Ramos (cell line): Measurements from ENCODE around the gene ERFE.
"Not testable (repeated sequence)": the region's sequence is repeated elsewhere in the genome, so short reads cannot be mapped to it uniquely, and the experiment has no call there.

Experiments
- in situ Hi-C: fragments of 300-500 bp; cut with MboI; formaldehyde crosslinking; loops from one replicate; pipeline ENCODE4 v1.14.3; 2022; ENCODE audit warnings: low sequenced_read_pairs; ENCODE audit not compliant: unreplicated experiment

ERFE gene, protein sequence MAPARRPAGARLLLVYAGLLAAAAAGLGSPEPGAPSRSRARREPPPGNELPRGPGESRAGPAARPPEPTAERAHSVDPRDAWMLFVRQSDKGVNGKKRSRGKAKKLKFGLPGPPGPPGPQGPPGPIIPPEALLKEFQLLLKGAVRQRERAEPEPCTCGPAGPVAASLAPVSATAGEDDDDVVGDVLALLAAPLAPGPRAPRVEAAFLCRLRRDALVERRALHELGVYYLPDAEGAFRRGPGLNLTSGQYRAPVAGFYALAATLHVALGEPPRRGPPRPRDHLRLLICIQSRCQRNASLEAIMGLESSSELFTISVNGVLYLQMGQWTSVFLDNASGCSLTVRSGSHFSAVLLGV

GRCh38 chr2:238158509-238159070, at the start of gene ERFE:
TSS of gene ERFE (plus strand) at chr2:238158970. CDS start at chr2:238159008, 38 bp downstream.
- in situ Hi-C loops, result no loop called here

DNA sequence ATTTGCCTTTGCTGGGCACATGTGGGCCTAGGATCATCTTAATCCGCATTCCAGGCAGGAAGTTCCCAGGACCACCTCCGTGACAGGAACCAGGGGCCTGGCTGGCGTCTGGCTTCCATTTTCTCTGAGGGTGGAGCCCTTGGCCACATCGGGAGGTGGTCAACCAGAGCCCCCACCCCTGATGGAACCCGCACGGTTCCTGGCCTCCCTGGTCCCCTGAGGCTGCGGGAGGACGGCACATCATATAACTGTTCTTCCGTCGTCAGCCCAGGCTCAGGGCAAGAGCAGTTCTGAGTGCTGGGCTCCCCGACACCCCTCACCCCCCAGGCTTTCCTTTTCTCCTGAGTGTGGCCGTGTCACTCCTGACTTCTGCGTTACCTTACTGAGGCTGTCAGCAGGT, 45.2 kb upstream of the ERFE start:
- in situ Hi-C loops, result no loop called here

- in situ Hi-C loops, result no loop called here
Measured at GRCh38 chr2:238114331-238114841, 44.4 kb upstream of the ERFE start.

GRCh38 chr2:238114851-238115660, 43.7 kb upstream of the ERFE start:
- in situ Hi-C loops, result no loop called here

DNA sequence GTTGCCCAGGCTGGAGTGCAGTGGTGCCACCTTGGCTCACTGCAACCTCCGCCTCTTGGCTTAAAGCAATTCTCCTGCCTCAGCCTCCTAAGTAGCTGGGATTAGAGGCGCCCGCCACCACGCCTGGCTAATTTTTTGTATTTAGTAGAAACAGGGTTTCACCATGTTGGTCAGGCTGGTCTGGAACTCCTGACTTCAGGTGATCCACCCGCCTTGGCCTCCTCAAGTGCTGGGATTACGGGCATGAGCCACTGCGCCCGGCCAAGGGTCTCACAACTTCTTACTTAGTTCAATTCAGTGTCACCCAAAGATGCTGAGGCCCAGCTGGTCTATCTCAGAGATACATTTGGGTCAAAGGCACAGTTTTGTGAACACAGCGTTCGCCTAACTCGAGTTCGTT, 43.1 kb upstream of the ERFE start:
- in situ Hi-C loops, result not testable (repeated sequence)

DNA sequence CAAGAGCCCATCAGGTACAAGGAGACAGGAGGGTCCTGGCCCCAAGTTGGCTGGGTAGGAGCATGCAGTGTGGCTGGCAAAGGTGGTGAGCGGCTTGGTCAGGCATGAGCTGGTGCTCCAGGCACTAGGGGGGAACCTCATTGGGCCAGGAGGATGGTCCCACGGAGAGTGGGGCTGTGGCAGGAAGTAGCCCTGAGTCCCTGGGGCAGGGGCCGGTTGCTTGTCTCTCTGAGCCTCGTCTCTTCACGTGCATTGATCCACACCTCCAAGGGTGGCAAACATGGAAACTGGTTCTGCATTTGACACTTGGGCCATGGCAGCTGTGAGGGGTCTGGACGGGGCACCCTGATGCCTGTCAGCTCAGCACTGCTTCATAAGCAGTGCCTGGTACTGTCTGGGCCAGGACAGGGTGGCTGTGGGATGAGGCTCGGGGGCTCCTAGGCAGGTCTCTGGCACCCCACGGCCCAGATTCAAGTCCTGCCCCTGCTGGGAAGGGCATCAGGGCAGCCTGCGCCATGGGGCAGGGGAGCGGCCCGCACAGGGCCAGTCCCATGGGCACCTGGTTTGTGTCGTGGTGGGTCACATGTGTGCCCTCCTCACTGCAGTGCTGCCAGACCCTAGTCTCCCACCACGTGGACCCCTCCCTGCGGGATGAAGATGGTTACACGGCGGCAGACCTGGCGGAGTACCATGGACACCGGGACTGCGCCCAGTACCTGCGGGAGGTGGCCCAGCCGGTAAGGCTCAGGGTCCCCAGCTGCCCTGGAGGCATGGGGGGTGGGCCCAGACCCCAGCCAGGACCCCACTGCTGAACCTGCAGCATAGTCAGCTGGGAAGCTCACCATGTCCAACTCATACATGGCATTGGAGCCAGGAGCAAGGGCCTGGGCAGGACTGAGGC, 42.2 kb upstream of the ERFE start:
- in situ Hi-C loops, result no loop called here

DNA sequence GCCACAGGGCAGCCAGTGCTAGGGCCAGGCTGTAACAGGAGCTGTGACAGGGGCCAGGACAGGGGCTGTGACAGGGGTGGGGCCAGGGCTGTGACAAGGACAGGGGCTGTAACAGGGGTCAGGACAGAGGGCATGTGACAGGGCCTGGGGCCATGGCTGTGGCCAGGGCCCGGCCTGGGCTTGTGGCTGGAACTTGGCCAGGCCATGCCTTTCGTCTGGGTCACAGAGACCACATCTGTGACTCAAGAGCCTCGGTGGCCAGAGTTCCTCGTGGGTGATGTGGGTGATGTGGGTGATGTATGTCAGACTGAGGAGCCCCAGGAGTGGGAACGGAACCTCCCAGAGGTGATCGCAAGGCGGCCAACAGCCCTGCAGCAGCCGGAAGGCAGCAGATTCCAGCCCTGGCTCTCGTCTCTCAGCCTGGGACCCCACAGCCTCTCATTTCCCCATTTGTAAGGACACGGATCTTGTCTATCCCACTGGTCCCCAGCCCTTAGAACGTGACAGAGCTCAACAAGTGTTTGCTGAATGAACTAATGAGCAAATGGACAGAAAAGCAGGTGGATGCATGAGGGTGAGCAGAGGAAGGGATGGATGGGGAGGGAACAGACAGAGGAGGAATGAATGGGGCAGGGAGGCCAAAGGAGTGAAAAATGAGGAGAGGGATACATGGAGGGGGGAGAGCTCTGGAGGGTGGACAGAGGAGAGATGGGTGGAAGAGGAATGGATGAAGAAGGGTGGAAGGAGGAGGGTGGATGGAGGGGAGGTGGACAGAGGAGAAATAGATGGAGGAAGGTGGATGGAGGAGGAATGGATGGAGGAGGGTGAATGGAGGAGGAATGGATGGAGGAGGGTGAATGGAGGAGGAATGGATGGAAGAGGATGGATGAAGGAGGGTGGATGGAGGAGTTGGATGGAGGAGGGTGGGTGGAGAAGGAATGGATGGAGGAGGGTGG, 41.3 kb upstream of the ERFE start:
- in situ Hi-C loops, result no loop called here

DNA sequence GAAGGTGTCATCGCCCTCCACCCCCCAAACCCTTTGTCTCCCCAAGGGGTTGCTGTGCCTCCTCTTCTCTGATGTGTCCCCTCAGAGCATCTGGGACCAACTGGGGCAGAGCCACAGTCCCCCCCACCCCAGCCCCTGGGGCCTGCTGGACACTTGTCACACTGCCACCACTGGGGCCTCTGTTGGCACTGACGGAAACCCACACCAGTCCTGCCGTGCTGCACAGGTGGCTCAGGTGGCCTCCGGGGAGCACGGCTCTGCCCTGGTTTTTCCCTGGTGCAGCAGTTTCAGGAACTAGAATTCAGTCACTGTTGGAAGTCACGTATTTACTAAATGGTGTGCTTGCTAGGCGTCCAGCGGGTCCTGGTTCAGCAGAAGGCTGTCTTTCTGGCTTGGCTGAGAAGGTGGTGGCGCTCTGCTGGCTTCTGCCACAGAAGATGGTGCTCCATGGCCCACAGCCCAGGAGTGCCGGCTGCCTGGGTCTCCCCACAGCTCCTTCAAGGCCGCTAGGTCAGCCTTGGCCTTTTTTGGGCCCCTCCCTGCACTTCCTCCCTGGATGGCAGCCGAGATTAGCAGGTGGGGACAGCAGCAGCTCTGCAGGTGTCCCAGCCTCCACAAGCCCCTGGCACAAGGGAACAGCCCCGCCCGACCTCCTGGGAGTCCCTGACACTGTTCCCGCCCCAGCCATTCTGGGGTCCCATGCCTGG, 38.9 kb upstream of the ERFE start:
- in situ Hi-C loops, result no loop called here

DNA sequence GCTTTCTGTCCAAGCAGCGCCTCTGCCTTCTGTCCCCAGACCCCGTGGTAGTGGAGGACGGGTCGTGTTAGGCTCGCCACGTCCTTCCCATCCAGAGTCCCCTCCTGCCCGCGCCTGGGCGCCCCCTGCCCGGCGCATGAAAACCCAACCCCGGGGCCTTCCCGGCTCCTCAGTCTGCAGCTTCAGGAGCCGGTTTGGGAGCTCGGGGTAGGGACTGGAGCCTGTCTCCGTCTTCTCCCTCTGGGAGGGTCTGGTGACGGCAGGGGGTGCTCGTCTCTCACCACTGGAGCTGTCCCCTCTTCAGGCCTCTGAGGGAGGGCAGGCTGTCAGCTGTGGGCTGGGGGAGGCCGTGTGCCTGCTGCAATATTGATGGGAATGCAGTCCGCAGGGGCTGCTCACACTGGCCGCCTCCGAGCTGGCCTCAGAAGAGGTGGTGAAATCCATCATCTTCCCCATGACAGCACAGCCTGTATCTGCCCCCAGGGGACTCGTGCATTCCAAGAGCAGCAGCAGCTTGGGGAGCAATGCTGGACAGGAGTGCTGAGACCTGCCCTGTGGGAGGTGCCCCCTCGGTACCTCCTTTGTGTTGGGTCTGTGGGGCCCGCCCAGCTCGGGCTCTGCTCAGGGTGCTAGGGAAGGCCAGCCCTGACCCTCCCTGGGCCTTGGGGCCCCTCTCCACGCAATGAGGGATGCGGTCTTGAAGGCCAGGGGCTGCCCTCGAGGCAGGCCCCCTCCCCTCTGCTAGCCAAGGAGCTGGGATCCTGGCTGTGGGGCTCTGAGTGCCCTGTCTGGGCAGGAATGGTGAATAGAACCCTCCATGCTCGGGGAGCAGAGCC, 38.1 kb upstream of the ERFE start:
- in situ Hi-C loops, result no loop called here

DNA sequence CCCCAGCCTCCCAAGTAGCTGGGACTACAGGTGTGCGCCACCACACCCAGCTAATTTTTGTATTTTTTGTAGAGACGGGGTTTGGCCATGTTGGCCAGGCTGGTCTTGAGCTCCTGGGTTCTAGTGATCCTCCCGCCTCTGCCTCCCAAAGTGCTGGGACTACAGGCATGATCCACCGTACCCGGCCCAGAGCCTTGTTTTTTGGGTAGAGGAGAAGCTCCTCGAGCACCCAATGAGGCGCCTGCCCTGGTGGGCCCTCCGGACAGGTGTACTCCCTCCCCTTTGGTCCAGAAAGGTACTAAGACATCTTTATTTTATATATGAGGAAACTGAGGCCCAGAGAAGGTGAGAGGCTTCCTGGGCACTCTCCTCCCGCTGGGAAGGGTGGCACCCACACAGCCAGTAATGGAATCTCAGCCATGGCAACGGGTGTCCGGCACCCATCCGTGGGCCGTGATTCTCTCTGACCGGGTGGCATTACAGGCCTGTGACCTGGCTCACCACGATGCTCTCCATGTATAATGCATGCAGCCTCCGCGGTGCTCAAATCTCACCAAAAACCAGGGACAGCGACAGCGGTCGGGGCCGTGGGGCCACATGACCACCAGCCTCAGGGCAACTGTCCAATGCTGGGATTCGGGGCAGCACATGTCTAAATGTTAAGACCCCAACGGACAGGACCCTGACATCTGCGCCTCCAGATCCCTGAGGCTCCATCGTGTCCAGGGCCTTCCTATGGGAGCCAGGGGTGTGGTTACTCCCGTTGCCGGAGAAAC, 37.1 kb upstream of the ERFE start:
- in situ Hi-C loops, result no loop called here

DNA sequence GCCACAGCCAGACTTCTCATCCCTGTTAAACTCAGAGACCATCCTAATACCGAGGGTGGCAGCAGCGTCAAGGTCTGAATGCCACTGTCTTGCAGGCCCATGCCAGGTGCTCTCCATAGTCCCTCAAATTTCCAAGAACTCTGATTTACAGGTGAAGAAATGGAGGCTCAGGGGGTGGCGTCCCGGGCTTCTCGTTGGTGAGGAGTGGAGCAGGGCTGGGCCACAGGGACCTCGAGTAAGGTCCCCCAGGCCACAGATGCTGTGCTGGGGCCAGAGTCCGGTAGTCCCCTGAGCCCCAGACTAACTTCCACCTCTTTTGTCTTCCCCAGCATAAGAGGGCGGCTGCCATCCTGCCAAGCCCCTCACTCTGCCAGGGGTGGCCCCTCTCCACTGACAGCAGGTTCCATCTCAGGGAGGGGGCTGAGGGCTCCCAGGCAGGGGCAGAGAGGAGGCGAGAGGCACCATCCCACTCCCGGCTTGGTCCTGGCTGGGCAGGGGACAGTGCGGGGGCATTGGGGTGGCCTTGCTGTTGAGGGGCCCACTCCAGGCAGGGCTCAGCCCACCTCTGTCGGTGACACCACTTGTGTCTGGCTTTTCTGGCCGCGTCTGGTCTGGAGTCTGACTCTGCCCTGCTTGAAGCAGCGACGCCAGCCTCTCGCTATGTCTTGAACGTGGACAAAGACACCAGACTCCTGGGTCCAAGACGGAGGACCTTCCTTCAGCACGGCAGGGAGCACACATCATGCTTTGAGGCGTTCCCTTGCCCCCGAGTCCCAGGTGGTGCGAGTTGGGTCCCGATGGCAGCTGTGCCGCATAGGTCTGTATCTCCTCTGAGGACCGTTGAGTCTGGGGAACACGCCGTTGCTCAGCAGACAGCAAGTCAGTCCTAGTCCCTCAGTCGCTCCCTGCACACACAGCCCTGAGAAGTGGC, 36.2 kb upstream of the ERFE start:
- in situ Hi-C loops, result no loop called here

- in situ Hi-C loops, result no loop called here
Measured at GRCh38 chr2:238123218-238123971, 35.4 kb upstream of the ERFE start.

DNA sequence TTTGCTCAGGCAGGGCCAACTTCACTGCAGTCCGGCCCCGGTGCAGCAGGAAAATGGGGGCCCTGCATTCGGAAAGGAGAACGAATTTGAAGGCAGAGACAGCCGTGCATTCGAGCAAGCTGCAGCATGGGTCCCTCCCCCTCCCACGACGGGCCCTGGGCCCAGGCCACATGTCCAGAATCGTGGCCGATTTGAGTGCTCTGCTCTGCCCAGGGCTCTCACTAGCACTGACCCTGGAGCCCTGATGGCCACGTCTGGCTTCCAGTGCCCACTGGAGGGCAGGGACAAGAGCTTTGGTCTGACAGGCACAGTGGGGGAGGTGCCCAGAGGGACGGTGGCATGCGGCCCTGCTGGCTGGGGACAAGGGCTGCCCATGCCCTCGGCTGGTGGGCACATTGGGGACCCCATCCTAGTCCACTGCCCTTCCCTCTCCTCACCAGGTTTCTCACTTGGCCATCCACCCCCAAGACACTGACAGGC, 34.7 kb upstream of the ERFE start:
- in situ Hi-C loops, result no loop called here

GRCh38 chr2:238124488-238125126, 34.2 kb upstream of the ERFE start:
- in situ Hi-C loops, result no loop called here
